ENCODE results near the gene MLLT6. TPM values are rescaled to one million over a fixed set of nuclear protein-coding genes. Genes with fewer than 3 reads are reported as not detected.

Gene MLLT6
- total and polyA plus RNA-seq, 2 of the 13 experiments (the other 11 are each of a cell fraction or from before 2014, with no cell fraction given), result 50.7 to 69.5 TPM

GRCh38 chr17:38751808-38752307 is 46.8 kb downstream of the MLLT6 start (continued):
- no peak for TF ChIP-seq HNF1B (CRISPR knock-in tag; IDR thresholded peaks at IDR 0.05)
- 0 out of 2 replicates have a peak, but pooled peaks have one; percentile 34 for TF ChIP-seq POGZ (CRISPR knock-in tag; IDR thresholded peaks at IDR 0.05)
- 0 out of 2 replicates have a peak, but pooled peaks have one; percentile 63 for TF ChIP-seq KDM3A (CRISPR knock-in tag; IDR thresholded peaks at IDR 0.05; ENCODE audit: low read depth)
- no peak for TF ChIP-seq FOXK2 (IDR thresholded peaks at IDR 0.05)
- TF ChIP-seq KDM5B (CRISPR knock-in tag; IDR thresholded peaks at IDR 0.05; ENCODE audit: borderline replicate concordance), result peak; percentile 63; the same call in 1 of the 2 replicates
- TF ChIP-seq TRIM24 (CRISPR knock-in tag; IDR thresholded peaks at IDR 0.05), result no peak
- TF ChIP-seq THYN1 (CRISPR knock-in tag; IDR thresholded peaks at IDR 0.05; ENCODE audit: borderline replicate concordance, low read depth), result no peak
- TF ChIP-seq BCLAF1 (IDR thresholded peaks at IDR 0.05), result no peak
- no peak; the same call in 1 of the 2 replicates for TF ChIP-seq ATF5 (CRISPR knock-in tag; IDR thresholded peaks at IDR 0.05; ENCODE audit: low read depth)
- TF ChIP-seq SOX13 (IDR thresholded peaks at IDR 0.05), result no peak
- TF ChIP-seq SOX13 (CRISPR knock-in tag; conservative IDR thresholded peaks at IDR 0.05 in 1 of 2, IDR thresholded peaks at IDR 0.05 in 1 of 2), result peak in 1 of 2 experiments; percentile 42; a peak in 1 of 4 replicates
- no peak for TF ChIP-seq ZNF773 (CRISPR knock-in tag; IDR thresholded peaks at IDR 0.05; ENCODE audit: borderline replicate concordance)
- no peak for TF ChIP-seq ZNF713 (CRISPR knock-in tag; IDR thresholded peaks at IDR 0.05)
- TF ChIP-seq ZNF143 (CRISPR knock-in tag; IDR thresholded peaks at IDR 0.05), result no peak
- peak; percentile 55; the same call in 1 of the 2 replicates for TF ChIP-seq CREB1 (IDR thresholded peaks at IDR 0.05)
- TF ChIP-seq CREB1 (CRISPR knock-in tag; IDR thresholded peaks at IDR 0.05), result peak; percentile 58; the same call in 1 of the 2 replicates
- peak; percentile 79; the same call in 1 of the 2 replicates for TF ChIP-seq ZNF800 (CRISPR knock-in tag; IDR thresholded peaks at IDR 0.05)
- peak; percentile 37; the same call in 1 of the 2 replicates for TF ChIP-seq ZMYM4 (CRISPR knock-in tag; IDR thresholded peaks at IDR 0.05)
- TF ChIP-seq PLSCR1 (CRISPR knock-in tag; IDR thresholded peaks at IDR 0.05; ENCODE audit: borderline replicate concordance), result no peak
- no peak for TF ChIP-seq ZNF326 (CRISPR knock-in tag; IDR thresholded peaks at IDR 0.05; ENCODE audit: borderline replicate concordance)
- no peak for TF ChIP-seq TBX2 (CRISPR knock-in tag; IDR thresholded peaks at IDR 0.05; ENCODE audit: borderline replicate concordance)

Data from HepG2 (cell line).